Nephron (organoid): Measurements from ENCODE around the gene ERBB3.

Experiments used
- H3K27ac Mint-ChIP-seq, 3 experiments: 2 replicates each; pipeline ENCODE4 v1.8.0; 2020; ENCODE audit warnings: mixed read lengths in 3 of 3, mild to moderate bottlenecking in 2 of 3, moderate library complexity in 1 of 3
- H3K27me3 Mint-ChIP-seq: 2 replicates; pipeline ENCODE4 v1.8.0; 2021; ENCODE audit warnings: low read depth, mild to moderate bottlenecking, moderate library complexity, mixed read lengths
- H3K36me3 Mint-ChIP-seq: 2 replicates; pipeline ENCODE4 v1.8.0; 2020; ENCODE audit warnings: low read depth, mixed read lengths
- H3K4me1 Mint-ChIP-seq: 2 replicates; pipeline ENCODE4 v1.8.0; 2020; ENCODE audit warnings: mixed read lengths
- H3K4me3 Mint-ChIP-seq, 3 experiments: 2 replicates each; pipeline ENCODE4 v1.8.0; 2020; ENCODE audit warnings: mild to moderate bottlenecking in 3 of 3, mixed read lengths in 3 of 3, moderate library complexity in 2 of 3
- H3K9me3 Mint-ChIP-seq: 2 replicates; pipeline ENCODE4 v1.8.0; 2020; ENCODE audit warnings: mixed read lengths
- CTCF ChIP-seq, 3 experiments: fragments of 200-600 bp; sonication (generic); IDR thresholded peaks; one replicate each; pipeline ENCODE4 v1.5.0; 2021; ENCODE audit warnings: antibody characterized with exemption in 3 of 3; ENCODE audit not compliant: unreplicated experiment in 3 of 3

ERBB3 gene

DNA sequence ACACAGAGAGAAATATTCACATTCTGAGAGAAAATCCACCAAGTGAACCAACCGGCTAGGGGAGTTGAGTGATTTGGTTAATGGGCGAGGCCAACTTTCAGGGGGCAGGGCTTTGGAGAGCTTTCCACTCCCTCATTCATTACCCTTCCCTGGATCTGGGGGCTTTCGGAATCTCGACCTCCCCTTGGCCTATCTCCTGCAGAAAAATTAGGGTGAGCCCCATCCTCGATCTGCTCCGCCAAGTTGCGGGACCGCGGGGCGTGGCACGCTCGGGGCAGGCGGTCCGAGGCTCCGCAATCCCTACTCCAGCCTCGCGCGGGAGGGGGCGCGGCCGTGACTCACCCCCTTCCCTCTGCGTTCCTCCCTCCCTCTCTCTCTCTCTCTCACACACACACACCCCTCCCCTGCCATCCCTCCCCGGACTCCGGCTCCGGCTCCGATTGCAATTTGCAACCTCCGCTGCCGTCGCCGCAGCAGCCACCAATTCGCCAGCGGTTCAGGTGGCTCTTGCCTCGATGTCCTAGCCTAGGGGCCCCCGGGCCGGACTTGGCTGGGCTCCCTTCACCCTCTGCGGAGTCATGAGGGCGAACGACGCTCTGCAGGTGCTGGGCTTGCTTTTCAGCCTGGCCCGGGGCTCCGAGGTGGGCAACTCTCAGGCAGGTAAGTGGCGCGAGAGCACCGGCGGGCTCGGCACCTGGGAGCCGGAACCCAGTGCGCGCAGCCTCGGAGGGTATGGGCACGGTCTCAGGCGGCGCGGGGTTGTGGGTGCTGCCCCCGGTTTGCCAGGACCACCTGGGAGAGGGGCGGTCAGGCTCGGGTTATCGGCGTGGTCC is at the start of gene ERBB3:
Gene ERBB3 (plus strand): TSS at position 443 of the 833 bp plus-strand sequence. CDS start 136 bp downstream, at position 579.
- Mint-ChIP-seq H3K4me1 (peaks cover 13% of the 10 kb centered on the region), H3K27me3 (peaks cover 44% of the 10 kb centered on the region), H3K9me3 (no peaks in the 10 kb centered on the region), H3K4me3 (peak within 1 kb of the TSS; percentile 88 to 96 (median 89)), H3K36me3 (peaks cover 4% of the 10 kb centered on the region), H3K27ac (peak within 1 kb of the TSS; percentile 85 to 96 (median 94))
- no peak for TF ChIP-seq CTCF (IDR thresholded peaks at IDR 0.05; ENCODE audit: unreplicated experiment in 3 of 3)

- H3K4me1 Mint-ChIP-seq = peaks cover 14% of the 10 kb centered on the region
- H3K36me3 Mint-ChIP-seq = peaks cover 82% of the 10 kb centered on the region
- no peaks in the 10 kb centered on the region for H3K27me3 Mint-ChIP-seq
- no peak overlapping the region for H3K4me3 Mint-ChIP-seq
- H3K27ac Mint-ChIP-seq = no peak overlapping the region
- TF ChIP-seq CTCF (IDR thresholded peaks at IDR 0.05; ENCODE audit: unreplicated experiment in 3 of 3) = no peak
- H3K9me3 Mint-ChIP-seq = no peaks in the 10 kb centered on the region
Observed at GRCh38 chr12:56031987-56032386, 48.0 kb upstream of the ERBB3 start.

GRCh38 chr12:56034586-56035332 is 45.2 kb upstream of the ERBB3 start:
- peaks cover 2% of the 10 kb centered on the region for H3K4me1 Mint-ChIP-seq
- no peaks in the 10 kb centered on the region for H3K27me3 Mint-ChIP-seq
- H3K4me3 Mint-ChIP-seq = no peak overlapping the region
- peaks cover 75% of the 10 kb centered on the region for H3K36me3 Mint-ChIP-seq
- H3K9me3 Mint-ChIP-seq = no peaks in the 10 kb centered on the region
- no peak overlapping the region for H3K27ac Mint-ChIP-seq
- TF ChIP-seq CTCF (IDR thresholded peaks at IDR 0.05; ENCODE audit: unreplicated experiment in 3 of 3) = no peak

GRCh38 chr12:56037161-56037560 is 42.8 kb upstream of the ERBB3 start:
- no peaks in the 10 kb centered on the region for H3K9me3 Mint-ChIP-seq
- no peak for TF ChIP-seq CTCF (IDR thresholded peaks at IDR 0.05; ENCODE audit: unreplicated experiment in 3 of 3)
- peaks cover 61% of the 10 kb centered on the region for H3K36me3 Mint-ChIP-seq
- no peak overlapping the region for H3K4me3 Mint-ChIP-seq
- peak overlapping the region in 1 of 3 experiments; percentile 90 for H3K27ac Mint-ChIP-seq
- no peaks in the 10 kb centered on the region for H3K27me3 Mint-ChIP-seq
- peaks cover 13% of the 10 kb centered on the region for H3K4me1 Mint-ChIP-seq

DNA sequence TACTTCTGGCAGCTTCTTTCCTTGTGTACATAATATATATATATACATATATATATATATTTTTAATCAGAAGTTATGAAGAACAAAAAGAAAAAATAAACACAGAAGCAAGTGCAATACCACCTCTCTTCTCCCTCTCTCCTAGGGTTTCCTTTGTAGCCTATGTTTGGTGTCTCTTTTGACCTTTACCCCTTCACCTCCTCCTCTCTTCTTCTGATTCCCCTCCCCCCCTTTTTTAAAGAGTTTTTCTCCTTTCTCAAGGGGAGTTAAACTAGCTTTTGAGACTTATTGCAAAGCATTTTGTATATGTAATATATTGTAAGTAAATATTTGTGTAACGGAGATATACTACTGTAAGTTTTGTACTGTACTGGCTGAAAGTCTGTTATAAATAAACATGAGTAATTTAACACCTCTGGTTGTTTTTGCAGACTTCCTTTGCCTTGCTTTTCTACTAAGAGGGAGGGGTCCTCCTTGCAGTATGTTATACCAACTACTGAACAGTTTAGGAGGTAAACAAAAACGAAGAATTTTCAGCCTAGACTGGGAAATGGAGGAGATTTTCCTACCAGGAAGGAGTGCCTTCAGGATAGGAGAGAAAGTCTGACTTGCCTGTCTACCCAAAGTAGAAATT is 41.8 kb upstream of the ERBB3 start:
- no peak for TF ChIP-seq CTCF (IDR thresholded peaks at IDR 0.05; ENCODE audit: unreplicated experiment in 3 of 3)
- Mint-ChIP-seq H3K36me3 (peaks cover 58% of the 10 kb centered on the region), H3K27ac (peak overlapping the region in 2 of 3 experiments; percentile 35 to 90), H3K9me3 (no peaks in the 10 kb centered on the region), H3K4me3 (no peak overlapping the region), H3K4me1 (peaks cover 21% of the 10 kb centered on the region), H3K27me3 (no peaks in the 10 kb centered on the region)
